GM04504 (cell line): ENCODE measurements around the gene MINPP1.
A peak's percentile ranks its signal among the peaks of the same experiment; 100 is the strongest.
"Not testable (repeated sequence)": the region's sequence is repeated elsewhere in the genome, so short reads cannot be mapped to it uniquely, and the experiment has no call there.

Experiments
- DNase-seq: peaks from one replicate; pipeline ENCODE4 v3.0.0-alpha.2; 2012; ENCODE audit warnings: low read depth

MINPP1 gene

GRCh38 chr10:87575851-87576250, 71.2 kb downstream of the MINPP1 start:
- DNase-seq, result no peak

DNA sequence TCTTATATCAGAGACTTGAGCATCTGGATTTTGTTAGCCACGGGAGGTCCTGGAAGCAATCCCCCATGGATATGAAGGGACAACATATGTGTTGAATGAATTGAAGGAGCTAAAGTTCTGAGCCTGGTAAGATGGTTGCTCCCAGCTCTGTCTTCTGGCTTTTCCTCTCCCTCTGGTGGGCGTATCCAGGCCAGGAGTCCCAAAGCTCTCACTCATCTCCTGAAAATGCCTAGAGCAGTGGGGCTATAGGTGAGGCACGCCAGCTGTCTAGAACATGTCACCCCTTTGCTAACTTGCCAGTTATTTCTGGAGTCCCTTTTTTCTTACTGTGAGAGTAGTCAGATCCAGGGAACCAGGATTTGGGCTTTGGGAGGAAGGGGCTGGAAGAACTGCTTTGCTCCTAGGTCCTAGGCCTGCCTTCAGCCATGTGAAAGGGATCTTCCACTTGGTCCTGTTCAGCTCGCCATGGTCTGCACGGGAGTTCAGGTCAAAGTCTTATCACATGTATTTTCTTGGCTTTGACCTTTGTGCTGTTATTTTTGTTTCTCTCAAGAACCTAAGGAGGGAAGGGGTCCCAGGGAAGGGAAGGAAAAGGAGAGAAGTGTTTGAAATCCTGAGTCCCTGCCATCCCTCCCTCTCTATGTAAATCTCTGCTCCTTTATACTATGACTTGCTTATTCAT, 73.6 kb downstream of the MINPP1 start:
- no peak for DNase-seq

DNA sequence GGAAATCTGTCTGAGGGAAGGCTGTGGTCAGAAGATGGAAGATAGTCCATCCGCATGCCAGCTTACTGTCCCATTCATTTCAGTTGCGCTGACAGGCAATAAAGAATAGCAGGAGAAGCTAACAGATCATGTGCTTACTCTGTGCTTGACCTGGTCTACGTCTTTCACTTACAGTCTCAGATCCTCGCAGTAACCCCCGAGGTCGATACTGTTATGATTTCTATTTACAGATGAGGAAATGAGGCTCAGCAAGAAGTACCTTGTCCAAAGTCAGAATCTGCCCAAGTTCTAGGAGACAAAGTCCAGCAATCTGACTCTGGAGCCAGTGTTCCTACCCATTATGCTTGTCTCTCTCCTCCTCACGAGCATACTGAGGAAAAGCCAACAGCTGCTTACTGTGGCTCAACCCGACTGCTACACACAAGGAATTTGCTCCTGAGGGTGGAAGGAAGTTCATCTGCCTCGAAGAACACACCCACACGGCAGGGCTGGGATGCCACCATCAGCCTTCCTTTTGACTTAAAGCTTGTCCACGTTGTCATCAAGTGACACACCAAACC, 74.2 kb downstream of the MINPP1 start:
- no peak for DNase-seq

DNA sequence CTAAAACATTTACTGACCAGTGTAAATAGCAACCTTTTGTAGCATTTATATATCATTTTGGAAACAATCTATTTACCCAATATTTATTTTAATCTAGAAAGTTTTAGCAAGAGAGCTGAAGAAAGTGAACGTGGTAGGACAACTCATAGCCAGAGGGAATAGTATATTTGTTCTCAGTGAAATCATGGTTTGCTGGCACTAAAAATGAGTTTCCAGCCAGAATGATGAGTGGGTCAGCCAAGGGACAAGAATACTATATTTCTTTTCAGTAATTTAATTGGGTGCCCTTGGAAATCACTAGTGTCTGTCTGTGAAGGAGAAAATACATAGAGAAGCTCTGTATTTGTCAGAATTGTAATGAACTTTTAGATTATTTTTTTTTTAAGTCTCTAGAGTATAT, 74.9 kb downstream of the MINPP1 start:
- no peak for DNase-seq

- DNase-seq, result no peak
These were observed 75.3 kb downstream of the MINPP1 start for GRCh38 chr10:87580016-87580415.

- DNase-seq, result no peak
These were observed 81.1 kb downstream of the MINPP1 start for GRCh38 chr10:87585565-87586514.

- DNase-seq, result no peak
These were observed 85.0 kb downstream of the MINPP1 start for GRCh38 chr10:87589645-87590051.

- DNase-seq, result no peak
These were observed 86.3 kb downstream of the MINPP1 start for GRCh38 chr10:87590705-87591588.

DNA sequence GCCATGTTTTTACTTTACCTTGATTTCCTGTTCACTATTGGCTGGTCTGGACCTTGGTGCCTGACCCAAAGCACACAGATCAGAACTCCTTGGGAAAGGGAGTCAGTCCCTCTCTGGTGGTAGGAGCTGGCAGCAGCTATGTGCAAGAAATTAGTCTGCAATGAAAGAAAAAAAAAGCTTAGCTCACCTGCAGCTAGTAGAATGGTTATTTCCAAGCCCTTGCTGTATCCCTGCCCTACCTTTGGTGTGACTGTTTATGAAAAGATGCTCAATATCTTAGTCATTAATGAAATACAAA, 86.8 kb downstream of the MINPP1 start:
- no peak for DNase-seq

DNA sequence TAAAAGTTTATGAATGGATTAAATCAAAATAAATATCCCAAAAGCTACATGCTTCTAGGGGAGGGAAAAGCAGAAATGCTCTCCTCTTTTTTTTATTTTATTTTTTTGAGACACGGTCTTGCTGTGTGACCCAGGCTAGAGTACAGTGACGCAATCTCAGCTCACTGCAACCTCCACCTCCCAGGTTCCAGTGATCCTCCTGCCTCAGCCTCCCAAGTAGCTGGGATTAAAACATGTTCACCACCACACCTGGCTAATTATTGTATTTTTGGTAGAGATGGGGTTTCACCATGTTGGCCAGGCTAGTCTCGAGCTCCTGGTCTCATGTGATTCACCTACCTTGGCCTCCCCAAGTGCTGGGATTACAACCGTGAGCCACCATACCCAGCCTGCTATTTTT, 88.2 kb downstream of the MINPP1 start:
- not testable (repeated sequence) for DNase-seq

DNA sequence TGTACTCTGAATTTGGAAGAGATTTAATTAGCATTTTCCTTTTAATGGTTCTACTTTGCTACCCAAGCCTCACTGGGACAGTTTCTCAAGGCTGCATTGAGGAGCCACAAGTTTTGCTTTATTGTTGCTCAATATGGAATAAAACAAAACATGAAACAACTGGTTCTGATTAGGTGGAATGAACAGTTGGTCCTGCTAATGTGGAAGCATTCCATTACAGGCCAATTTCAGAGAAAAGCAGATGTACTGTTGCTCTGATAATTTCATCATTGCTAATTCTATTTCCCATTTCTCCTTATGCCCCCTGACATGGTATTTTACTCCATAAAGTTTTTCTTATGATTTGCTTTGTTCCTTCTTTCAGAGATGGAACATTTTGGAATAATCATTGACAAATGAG, 89.0 kb downstream of the MINPP1 start:
- DNase-seq, result peak; percentile 30

DNA sequence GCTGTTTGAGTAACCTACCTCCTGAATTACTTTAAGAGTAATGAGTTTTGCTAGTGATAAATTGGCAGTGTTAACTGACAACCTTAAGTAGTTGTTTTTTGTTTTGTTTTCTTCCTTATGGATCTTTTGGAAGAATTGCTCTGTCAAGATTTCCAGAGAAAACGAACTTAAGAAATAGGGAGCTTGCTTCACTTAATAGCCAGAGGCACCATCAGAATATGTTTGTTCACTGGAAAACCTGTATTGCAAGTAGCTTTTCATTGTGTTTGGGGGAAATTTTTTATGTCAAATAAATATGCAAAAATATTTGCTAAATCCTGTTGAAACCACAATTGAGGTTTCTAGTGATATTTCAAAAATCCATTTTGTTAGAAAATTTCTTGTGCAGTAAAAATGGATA, 89.5 kb downstream of the MINPP1 start:
- DNase-seq, result no peak

DNA sequence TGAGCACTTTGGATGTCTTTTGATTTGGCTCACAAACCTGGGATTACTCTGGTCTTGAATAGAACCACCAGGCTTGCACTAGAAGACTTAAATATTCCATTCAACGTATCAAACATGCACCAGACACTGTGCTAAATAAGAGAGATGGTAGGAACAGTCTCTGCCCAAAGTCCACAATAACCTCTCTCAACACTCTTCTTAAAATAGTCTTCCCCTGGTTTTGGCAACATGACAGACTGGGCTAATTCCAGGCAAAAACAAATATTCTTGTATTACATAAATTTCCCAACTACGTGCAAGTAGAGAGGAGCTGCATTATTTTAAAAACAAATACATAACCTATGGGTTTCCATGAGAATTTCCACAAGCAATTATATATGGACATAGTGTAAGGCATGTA, 90.2 kb downstream of the MINPP1 start:
- no peak for DNase-seq

- DNase-seq, result no peak
These were observed 91.7 kb downstream of the MINPP1 start for GRCh38 chr10:87596351-87596750.

DNA sequence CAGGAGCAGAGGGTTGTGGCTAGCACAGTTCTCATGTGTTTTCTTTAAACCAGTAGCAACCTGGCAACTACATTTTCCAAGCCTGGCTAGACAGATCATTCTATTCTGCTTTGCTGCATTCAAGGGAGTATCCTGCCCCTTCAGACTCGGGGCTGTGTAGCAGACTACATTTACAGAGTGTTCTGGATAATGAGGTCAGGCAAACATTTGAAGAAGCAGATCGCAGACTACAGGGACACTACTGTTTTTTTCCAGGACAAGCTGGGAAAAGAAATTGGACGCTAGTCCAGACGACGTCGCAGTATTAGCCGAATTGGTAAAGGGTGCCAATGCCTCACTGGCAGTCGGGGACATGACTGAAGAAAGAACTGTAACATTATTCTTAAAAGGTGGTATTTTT, 94.0 kb downstream of the MINPP1 start:
- no peak for DNase-seq

- DNase-seq, result no peak
These were observed 95.9 kb downstream of the MINPP1 start for GRCh38 chr10:87600581-87600980.
